ENCODE measurements around the gene PAK6. TPM values are rescaled to one million over a fixed set of nuclear protein-coding genes. Genes with fewer than 3 reads are reported as not detected.

Gene PAK6
- total RNA-seq, 1 donor from 2014 or later, result not detected

DNA sequence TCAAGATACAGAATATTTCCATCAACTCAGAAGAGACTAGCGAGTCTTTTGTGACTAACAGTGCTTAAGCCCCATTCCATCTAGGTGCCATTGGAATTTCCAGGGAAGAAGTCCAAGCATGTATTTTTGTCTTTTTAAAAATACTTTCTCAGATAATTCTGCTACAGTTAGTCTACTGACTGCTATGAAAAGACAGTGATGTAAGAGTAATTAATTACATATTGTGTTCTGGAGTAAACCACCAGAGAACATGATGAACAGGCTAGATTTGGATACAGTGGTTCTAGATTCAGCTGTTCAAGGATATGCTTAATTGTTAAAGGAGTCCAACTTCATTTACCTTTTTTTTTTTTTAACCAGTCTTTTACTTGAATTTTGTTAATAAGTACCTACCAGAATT, 34.8 kb upstream of the PAK6 start:
- no peaks in the 10 kb centered on the region for H3K27me3 ChIP-seq
- intact Hi-C loops (cut with DNase I), result no loop called here
- TF ChIP-seq, protein P1, sequence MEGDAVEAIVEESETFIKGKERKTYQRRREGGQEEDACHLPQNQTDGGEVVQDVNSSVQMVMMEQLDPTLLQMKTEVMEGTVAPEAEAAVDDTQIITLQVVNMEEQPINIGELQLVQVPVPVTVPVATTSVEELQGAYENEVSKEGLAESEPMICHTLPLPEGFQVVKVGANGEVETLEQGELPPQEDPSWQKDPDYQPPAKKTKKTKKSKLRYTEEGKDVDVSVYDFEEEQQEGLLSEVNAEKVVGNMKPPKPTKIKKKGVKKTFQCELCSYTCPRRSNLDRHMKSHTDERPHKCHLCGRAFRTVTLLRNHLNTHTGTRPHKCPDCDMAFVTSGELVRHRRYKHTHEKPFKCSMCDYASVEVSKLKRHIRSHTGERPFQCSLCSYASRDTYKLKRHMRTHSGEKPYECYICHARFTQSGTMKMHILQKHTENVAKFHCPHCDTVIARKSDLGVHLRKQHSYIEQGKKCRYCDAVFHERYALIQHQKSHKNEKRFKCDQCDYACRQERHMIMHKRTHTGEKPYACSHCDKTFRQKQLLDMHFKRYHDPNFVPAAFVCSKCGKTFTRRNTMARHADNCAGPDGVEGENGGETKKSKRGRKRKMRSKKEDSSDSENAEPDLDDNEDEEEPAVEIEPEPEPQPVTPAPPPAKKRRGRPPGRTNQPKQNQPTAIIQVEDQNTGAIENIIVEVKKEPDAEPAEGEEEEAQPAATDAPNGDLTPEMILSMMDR (IDR thresholded peaks at IDR 0.05), result no peak
- no peak overlapping the region for H3K4me3 ChIP-seq
- H3K27ac ChIP-seq, result no peak overlapping the region
- H3K9me3 ChIP-seq, result no peaks in the 10 kb centered on the region
- DNase-seq (ENCODE audit: low spot score in 2 of 2), result no peak
- H3K4me1 ChIP-seq, result no peaks in the 10 kb centered on the region
- no peaks in the 10 kb centered on the region for H3K36me3 ChIP-seq

DNA sequence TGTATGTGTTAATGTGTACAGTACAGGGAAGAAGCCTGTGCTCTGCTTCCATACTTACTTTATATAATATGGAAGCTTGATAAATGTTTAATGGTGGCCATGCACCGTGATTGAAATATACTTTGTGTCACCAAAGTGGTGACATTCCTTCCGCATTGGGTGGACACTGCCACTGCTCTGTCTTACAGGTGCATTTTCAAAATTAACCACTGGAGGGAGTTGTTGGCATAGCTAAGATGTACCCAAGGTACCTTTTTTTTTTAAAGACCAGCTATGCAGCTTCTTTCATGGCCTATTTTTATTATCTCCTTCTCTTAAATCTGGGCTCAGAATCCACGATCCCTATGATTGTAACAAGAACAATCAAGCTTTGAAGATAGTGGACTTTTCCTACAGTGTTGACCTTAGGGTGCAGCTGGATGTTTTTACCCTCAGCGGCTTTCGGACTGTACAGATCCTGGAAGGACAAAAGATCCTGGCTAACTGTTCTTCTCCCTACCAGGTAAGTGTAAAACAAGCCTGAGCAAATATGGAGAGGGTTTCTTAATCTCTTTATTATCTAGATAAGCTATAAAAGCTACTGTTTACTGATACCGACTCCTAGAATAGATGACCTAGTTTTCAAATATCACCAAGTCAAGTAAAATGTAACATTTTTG, 21.6 kb upstream of the PAK6 start:
- DNase-seq (ENCODE audit: low spot score in 2 of 2), result no peak
- Histone ChIP-seq H3K9me3 (no peaks in the 10 kb centered on the region), H3K27me3 (no peaks in the 10 kb centered on the region), H3K4me3 (no peak overlapping the region), H3K4me1 (no peaks in the 10 kb centered on the region), H3K36me3 (no peaks in the 10 kb centered on the region), H3K27ac (no peak overlapping the region)
- TF ChIP-seq, protein P1 (IDR thresholded peaks at IDR 0.05), result peak; percentile 83 to 87 (median 85)
- intact Hi-C loops (cut with DNase I), result loop anchor here (1.0 to 5.0 kb wide), 3 partner anchors 57 to 206 kb away; no protein-coding TSS in a partner anchor

DNA sequence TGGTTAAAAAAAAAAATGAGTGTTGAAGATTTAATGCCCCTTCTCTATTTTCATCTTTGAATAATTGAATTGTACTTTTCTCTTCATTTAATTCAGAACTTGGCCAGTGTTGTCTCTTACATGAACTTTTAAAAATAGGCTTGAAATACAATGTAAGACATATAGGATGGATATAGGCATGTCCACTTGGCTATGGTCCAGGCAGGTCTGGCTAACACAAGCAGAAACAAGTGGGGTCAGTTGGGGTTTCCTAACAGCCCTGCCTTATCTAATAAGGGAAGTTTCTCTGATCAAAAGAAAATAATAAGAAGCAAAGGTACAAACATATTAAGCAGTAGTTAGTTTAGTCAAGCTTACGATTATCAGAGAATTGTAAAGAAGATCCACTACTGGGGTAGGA, 19.1 kb upstream of the PAK6 start:
- no peak overlapping the region for H3K27ac ChIP-seq
- TF ChIP-seq, protein P1 (IDR thresholded peaks at IDR 0.05), result no peak
- H3K9me3 ChIP-seq, result no peaks in the 10 kb centered on the region
- no peaks in the 10 kb centered on the region for H3K36me3 ChIP-seq
- no peaks in the 10 kb centered on the region for H3K27me3 ChIP-seq
- intact Hi-C loops (cut with DNase I), result loop anchor here (5.0 kb wide), 1 partner anchor 172 kb away; no protein-coding TSS in a partner anchor
- H3K4me1 ChIP-seq, result no peaks in the 10 kb centered on the region
- H3K4me3 ChIP-seq, result no peak overlapping the region
- DNase-seq (ENCODE audit: low spot score in 2 of 2), result no peak

DNA sequence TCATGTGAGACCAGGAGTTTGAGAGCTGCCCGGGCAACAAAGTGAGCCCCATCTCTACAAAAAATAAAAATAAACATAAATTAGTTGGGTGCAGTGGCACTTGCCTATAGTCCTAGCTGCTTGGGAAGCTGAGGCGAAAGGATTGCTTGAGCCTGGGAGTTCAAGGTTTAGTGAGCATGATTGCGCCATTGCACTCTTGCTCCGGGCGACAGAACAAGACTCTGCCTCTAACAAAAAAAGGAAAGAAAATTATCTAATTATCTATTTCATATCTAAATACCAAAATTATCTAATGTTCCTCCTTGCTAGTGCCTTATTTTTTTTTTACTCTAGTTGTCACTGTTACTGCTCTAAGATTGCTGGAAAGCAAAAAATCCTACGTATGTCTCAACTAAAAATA, 16.7 kb upstream of the PAK6 start:
- intact Hi-C loops (cut with DNase I), result no loop called here

DNA sequence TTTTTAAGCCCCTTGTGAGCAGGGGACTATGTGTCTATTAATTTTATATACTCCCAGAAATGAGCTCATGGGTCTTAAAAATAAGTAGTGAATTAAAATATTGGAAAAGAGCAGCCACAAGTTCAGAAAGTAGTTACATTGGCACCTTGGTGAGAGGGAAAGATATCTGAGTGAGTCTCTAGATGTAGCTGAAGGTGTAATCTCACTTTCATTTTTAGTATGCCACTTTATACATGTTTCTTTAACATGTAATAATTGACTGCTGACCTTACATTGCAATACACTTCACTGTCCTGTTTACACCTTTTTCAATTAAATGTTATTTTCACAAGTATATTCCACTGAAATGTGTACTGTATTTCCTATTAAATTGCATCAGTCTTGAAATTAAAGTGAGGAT, 12.1 kb upstream of the PAK6 start:
- H3K9me3 ChIP-seq, result no peaks in the 10 kb centered on the region
- TF ChIP-seq, protein P1 (IDR thresholded peaks at IDR 0.05), result no peak
- H3K27ac ChIP-seq, result no peak overlapping the region
- H3K4me3 ChIP-seq, result no peak overlapping the region
- DNase-seq (ENCODE audit: low spot score in 2 of 2), result no peak
- H3K4me1 ChIP-seq, result no peaks in the 10 kb centered on the region
- no peaks in the 10 kb centered on the region for H3K27me3 ChIP-seq
- intact Hi-C loops (cut with DNase I), result no loop called here
- H3K36me3 ChIP-seq, result no peaks in the 10 kb centered on the region

More for the DNA sequence above, 16.7 kb upstream of the PAK6 start:
- Histone ChIP-seq H3K27me3 (no peaks in the 10 kb centered on the region), H3K4me1 (no peaks in the 10 kb centered on the region), H3K27ac (no peak overlapping the region), H3K36me3 (no peaks in the 10 kb centered on the region), H3K4me3 (no peak overlapping the region), H3K9me3 (no peaks in the 10 kb centered on the region)
- TF ChIP-seq, protein P1 (IDR thresholded peaks at IDR 0.05), result no peak
- no peak for DNase-seq (ENCODE audit: low spot score in 2 of 2)

Measured in ascending aorta (tissue), 2 donors.